Choroid plexus epithelial cell (primary cell): ENCODE data around the gene TEX38.
"Not testable (repeated sequence)": the region's sequence is repeated elsewhere in the genome, so short reads cannot be mapped to it uniquely, and the experiment has no call there.

Experiments used
- DNase-seq: peaks from one replicate; pipeline ENCODE4 v3.0.0-alpha.2; 2010; ENCODE audit warnings: low read depth
- H3K4me3 ChIP-seq: 2 replicates; pipeline ENCODE4 v1.5.1; 2011; ENCODE audit warnings: low read depth, mild to moderate bottlenecking, control low read depth, low read length, moderate library complexity
- CTCF ChIP-seq: conservative IDR thresholded peaks from 2 replicates; pipeline ENCODE4 v1.5.1; 2011; ENCODE audit warnings: low read depth, mild to moderate bottlenecking, control low read depth, inconsistent platforms, low read length, moderate library complexity

The TEX38 gene

GRCh38 chr1:46655848-46656247 lies 15.8 kb upstream of the TEX38 start:
- TF ChIP-seq CTCF, result no peak
- no peak overlapping the region for H3K4me3 ChIP-seq
- DNase-seq, result no peak

GRCh38 chr1:46656643-46657042 lies 15.0 kb upstream of the TEX38 start:
- H3K4me3 ChIP-seq, result no peak overlapping the region
- no peak for TF ChIP-seq CTCF

GRCh38 chr1:46657775-46658174 lies 13.9 kb upstream of the TEX38 start:
- DNase-seq, result no peak
- H3K4me3 ChIP-seq, result no peak overlapping the region
- TF ChIP-seq CTCF, result no peak

More at GRCh38 chr1:46656643-46657042, 15.0 kb upstream of the TEX38 start:
- no peak for DNase-seq

- no peak for DNase-seq
- TF ChIP-seq CTCF, result no peak
- H3K4me3 ChIP-seq, result no peak overlapping the region
Measured at GRCh38 chr1:46659307-46659870, 12.3 kb upstream of the TEX38 start.

GRCh38 chr1:46660116-46660515 lies 11.5 kb upstream of the TEX38 start:
- not testable (repeated sequence) for H3K4me3 ChIP-seq, DNase-seq

- not testable (repeated sequence) for DNase-seq, H3K4me3 ChIP-seq
Measured at GRCh38 chr1:46662919-46663318, 8.7 kb upstream of the TEX38 start.

- TF ChIP-seq CTCF, result no peak
- H3K4me3 ChIP-seq, result no peak overlapping the region
- no peak for DNase-seq
Measured at GRCh38 chr1:46665983-46666382, 5.7 kb upstream of the TEX38 start.

GRCh38 chr1:46667782-46668760 lies 3.6 kb upstream of the TEX38 start, which contains the start of gene ATPAF1:
TSS of gene ATPAF1 (minus strand) at chr1:46668364. CDS start at chr1:46668322, 42 bp downstream.
- H3K4me3 ChIP-seq, result peak within 1 kb of the TSS; percentile 67
- no peak for TF ChIP-seq CTCF
- peak; percentile 75 for DNase-seq
